Psoas muscle (tissue), 8 donors: ENCODE data around the gene FOXN1. TPM values are rescaled to one million over a fixed set of nuclear protein-coding genes. Genes with fewer than 3 reads are reported as not detected.

ENCODE experiments used
- ATAC-seq, 4 donors: fragments of 200-7000 bp; cut with Tn5 transposase; one replicate each; pipeline ENCODE4 v1.9.1; 2020; ENCODE audit warnings: moderate library complexity in 3 of 4, mild to moderate bottlenecking in 2 of 4
- DNase-seq, 2 donors: peaks; one replicate each; pipeline ENCODE4 v3.0.0-alpha.2; 2020
- H3K27ac ChIP-seq: fragments of 200-600 bp; one replicate; pipeline ENCODE4 v1.8.0; 2022
- H3K27me3 ChIP-seq, 3 donors: fragments of 200-600 bp in 1 of 3; one replicate each; pipeline versions ENCODE4 v1.6.1 to v1.8.0; 2013 to 2022; ENCODE audit warnings: low read length in 2 of 3, mild to moderate bottlenecking in 2 of 3, moderate library complexity in 1 of 3; ENCODE audit not compliant: insufficient read depth in 3 of 3
- H3K36me3 ChIP-seq, 2 donors: fragments of 200-600 bp in 1 of 2; one replicate each; pipeline versions ENCODE4 v1.6.1 to v1.8.0; 2013 to 2022; ENCODE audit warnings: low read depth in 1 of 2, mild to moderate bottlenecking in 1 of 2, moderate library complexity in 1 of 2; ENCODE audit not compliant: insufficient read depth in 1 of 2
- H3K4me1 ChIP-seq: fragments of 200-600 bp; one replicate; pipeline ENCODE4 v1.8.0; 2022
- H3K4me3 ChIP-seq: fragments of 200-600 bp; one replicate; pipeline ENCODE4 v1.8.0; 2022; ENCODE audit warnings: mild to moderate bottlenecking
- H3K9me3 ChIP-seq: fragments of 200-600 bp; one replicate; pipeline ENCODE4 v1.8.0; 2022
- CTCF ChIP-seq: fragments of 200-600 bp; IDR thresholded peaks from one replicate; pipeline ENCODE4 v1.8.0; 2022; ENCODE audit warnings: antibody characterized with exemption
- WGBS, 3 donors: extraction: QIAGEN DNeasy Blood & Tissue Kit; methylation state at CpG; one replicate each; pipeline versions ENCODE4 v1.1.6 to v1.1.7; 2013; 5-methylcytosine and 5-hydroxymethylcytosine counted together
- intact Hi-C, 2 donors: fragments of 100-400 bp; cut with DNase I; formaldehyde crosslinking; loops; one replicate each; pipeline versions ENCODE4 v1.11.0 to v1.14.2; 2022
- polyA plus RNA-seq, 3 donors: library from polyadenylated mRNA; stranded (reverse); fragments of 200-250 nt; gene quantifications; one replicate each; pipeline ENCODE4 v1.2.3, GENCODE V29; 2013
- total RNA-seq, 4 donors: library from RNA; stranded (reverse); fragmentation: NEBNext Ultra II Directional in 2 of 4; extraction: Animal tissue kit (Norgen Biotek cat#: 25700) in 2 of 4; gene quantifications; one replicate each; pipeline versions ENCODE4 v1.2.1 to v1.2.4, GENCODE V29; 2021 to 2023
- donor health status: healthy with polysubstance abuse.
- donor health status: DM: no; HTN: no; CAD: no; lungs with moderate emphysema.
- donor health status: Bipolar disorder and iron deficiency.
- donor health status: healthy.
- donor health status: DM: yes; HTN: yes; CAD: no.
- donor health status: DM: no; HTN: no; CAD: no.
- donor health status: DM: no; HTN: no; CAD: no.
- donor health status: DM: yes; HTN: yes; CAD: no.

FOXN1 gene
- total and polyA plus RNA-seq, 7 donors = not detected

GRCh38 chr17:28515518-28515917 lies 9.4 kb downstream of the FOXN1 start:
- Histone ChIP-seq H3K36me3 (no peaks in the 10 kb centered on the region), H3K27me3 (peaks cover 0 to 38% (median 8%) of the 10 kb centered on the region in 3 donors), H3K27ac (no peak overlapping the region), H3K4me3 (no peak overlapping the region), H3K4me1 (no peaks in the 10 kb centered on the region), H3K9me3 (no peaks in the 10 kb centered on the region)
- 91 to 98% (median 93%) methylated on average over 1 of the region's 1 CpG for WGBS, 3 donors
- no peak for TF ChIP-seq CTCF
- ATAC-seq (no peak), DNase-seq (no peak)
- intact Hi-C loops = no loop called here

GRCh38 chr17:28518132-28518531 lies 12.0 kb downstream of the FOXN1 start:
- Histone ChIP-seq H3K4me3 (no peak overlapping the region), H3K36me3 (no peaks in the 10 kb centered on the region), H3K27me3 (peaks cover 0 to 15% (median 7%) of the 10 kb centered on the region in 3 donors), H3K27ac (no peak overlapping the region), H3K9me3 (no peaks in the 10 kb centered on the region), H3K4me1 (no peaks in the 10 kb centered on the region)
- DNase-seq = no peak
- TF ChIP-seq CTCF = no peak
- intact Hi-C loops = no loop called here
- no peak for ATAC-seq
- 63 to 70% (median 67%) methylated on average over 6 of the region's 6 CpGs for WGBS, 3 donors

GRCh38 chr17:28518578-28518977 lies 12.4 kb downstream of the FOXN1 start:
- Histone ChIP-seq H3K27me3 (peaks cover 0 to 11% (median 4%) of the 10 kb centered on the region in 3 donors), H3K4me1 (no peaks in the 10 kb centered on the region), H3K27ac (no peak overlapping the region), H3K4me3 (no peak overlapping the region), H3K9me3 (no peaks in the 10 kb centered on the region), H3K36me3 (no peaks in the 10 kb centered on the region)
- TF ChIP-seq CTCF = no peak
- ATAC-seq (no peak), DNase-seq (no peak)
- intact Hi-C loops = no loop called here
- 74 to 79% (median 79%) methylated on average over 7 of the region's 7 CpGs for WGBS, 3 donors

GRCh38 chr17:28519236-28519635 lies 13.1 kb downstream of the FOXN1 start:
- H3K9me3 ChIP-seq = no peaks in the 10 kb centered on the region
- no peak overlapping the region for H3K4me3 ChIP-seq
- no peaks in the 10 kb centered on the region for H3K36me3 ChIP-seq
- ATAC-seq (no peak), DNase-seq (no peak)
- peaks cover 0 to 4% (median 0%) of the 10 kb centered on the region in 3 donors for H3K27me3 ChIP-seq
- H3K27ac ChIP-seq = no peak overlapping the region
- TF ChIP-seq CTCF = no peak
- intact Hi-C loops = no loop called here
- WGBS, 3 donors = 59 to 70% (median 65%) methylated on average over 5 of the region's 5 CpGs
- H3K4me1 ChIP-seq = no peaks in the 10 kb centered on the region

GRCh38 chr17:28520687-28521086 lies 14.5 kb downstream of the FOXN1 start:
- ATAC-seq (no peak), DNase-seq (no peak)
- no peak overlapping the region for H3K27ac ChIP-seq
- intact Hi-C loops = no loop called here
- no peaks in the 10 kb centered on the region for H3K36me3 ChIP-seq
- H3K4me1 ChIP-seq = no peaks in the 10 kb centered on the region
- 31 to 57% (median 46%) methylated on average over 6 of the region's 6 CpGs for WGBS, 3 donors
- H3K27me3 ChIP-seq = peaks cover 0 to 2% (median 0%) of the 10 kb centered on the region in 3 donors
- H3K4me3 ChIP-seq = no peak overlapping the region
- no peaks in the 10 kb centered on the region for H3K9me3 ChIP-seq
- TF ChIP-seq CTCF = no peak
